Bladder microvascular endothelial cell (primary cell): ENCODE data around the gene SLC22A7. TPM values are rescaled to one million over a fixed set of nuclear protein-coding genes. Genes with fewer than 3 reads are reported as not detected.

ENCODE experiments used
- total RNA-seq: library from RNA; depleted of rRNA; stranded (reverse); fragments of >200 nt; gene quantifications from 2 replicates; pipeline ENCODE4 v1.2.3, GENCODE V29; 2014

Gene SLC22A7, protein sequence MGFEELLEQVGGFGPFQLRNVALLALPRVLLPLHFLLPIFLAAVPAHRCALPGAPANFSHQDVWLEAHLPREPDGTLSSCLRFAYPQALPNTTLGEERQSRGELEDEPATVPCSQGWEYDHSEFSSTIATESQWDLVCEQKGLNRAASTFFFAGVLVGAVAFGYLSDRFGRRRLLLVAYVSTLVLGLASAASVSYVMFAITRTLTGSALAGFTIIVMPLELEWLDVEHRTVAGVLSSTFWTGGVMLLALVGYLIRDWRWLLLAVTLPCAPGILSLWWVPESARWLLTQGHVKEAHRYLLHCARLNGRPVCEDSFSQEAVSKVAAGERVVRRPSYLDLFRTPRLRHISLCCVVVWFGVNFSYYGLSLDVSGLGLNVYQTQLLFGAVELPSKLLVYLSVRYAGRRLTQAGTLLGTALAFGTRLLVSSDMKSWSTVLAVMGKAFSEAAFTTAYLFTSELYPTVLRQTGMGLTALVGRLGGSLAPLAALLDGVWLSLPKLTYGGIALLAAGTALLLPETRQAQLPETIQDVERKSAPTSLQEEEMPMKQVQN
- not detected in 2 replicates for total RNA-seq

DNA sequence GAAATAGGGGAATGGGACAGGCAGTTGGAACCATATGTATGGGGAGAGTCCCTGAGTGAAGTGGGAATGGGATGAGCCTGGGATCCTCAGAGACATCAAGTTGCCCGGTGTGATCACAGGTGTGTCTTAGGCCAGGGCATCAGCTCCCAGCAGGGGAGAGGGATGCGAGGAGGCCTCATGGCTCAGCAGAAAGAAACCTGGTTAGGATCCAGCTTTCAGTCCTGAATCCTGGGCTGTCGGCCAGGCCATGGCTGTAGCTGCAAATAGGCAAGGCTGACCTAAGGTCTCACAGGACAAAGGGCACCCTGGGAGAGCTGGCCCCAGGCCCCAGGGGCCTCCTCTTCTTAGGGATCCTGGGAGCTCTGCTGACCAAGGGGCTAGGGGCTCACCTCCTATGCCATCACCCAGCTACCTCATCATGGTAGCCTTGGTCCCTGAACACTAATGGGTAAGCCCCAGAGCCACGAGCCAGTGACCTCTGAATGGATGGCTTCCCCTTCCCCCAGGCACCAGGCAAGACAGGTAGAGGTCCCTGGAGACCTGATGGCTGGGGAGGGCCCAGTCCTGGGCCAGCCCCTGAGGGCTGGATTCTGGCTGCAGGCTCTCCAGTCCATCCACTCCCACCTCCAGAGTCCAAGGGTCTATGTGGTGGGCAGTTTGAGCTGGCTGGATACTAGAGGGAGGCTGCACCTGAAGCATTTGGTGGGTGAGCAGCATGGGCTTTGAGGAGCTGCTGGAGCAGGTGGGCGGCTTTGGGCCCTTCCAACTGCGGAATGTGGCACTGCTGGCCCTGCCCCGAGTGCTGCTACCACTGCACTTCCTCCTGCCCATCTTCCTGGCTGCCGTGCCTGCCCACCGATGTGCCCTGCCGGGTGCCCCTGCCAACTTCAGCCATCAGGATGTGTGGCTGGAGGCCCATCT, at the start of gene SLC22A7:
SLC22A7 (plus strand) TSS at position 617 of the 921 bp plus-strand sequence; CDS start at position 716, 99 bp downstream.

DNA sequence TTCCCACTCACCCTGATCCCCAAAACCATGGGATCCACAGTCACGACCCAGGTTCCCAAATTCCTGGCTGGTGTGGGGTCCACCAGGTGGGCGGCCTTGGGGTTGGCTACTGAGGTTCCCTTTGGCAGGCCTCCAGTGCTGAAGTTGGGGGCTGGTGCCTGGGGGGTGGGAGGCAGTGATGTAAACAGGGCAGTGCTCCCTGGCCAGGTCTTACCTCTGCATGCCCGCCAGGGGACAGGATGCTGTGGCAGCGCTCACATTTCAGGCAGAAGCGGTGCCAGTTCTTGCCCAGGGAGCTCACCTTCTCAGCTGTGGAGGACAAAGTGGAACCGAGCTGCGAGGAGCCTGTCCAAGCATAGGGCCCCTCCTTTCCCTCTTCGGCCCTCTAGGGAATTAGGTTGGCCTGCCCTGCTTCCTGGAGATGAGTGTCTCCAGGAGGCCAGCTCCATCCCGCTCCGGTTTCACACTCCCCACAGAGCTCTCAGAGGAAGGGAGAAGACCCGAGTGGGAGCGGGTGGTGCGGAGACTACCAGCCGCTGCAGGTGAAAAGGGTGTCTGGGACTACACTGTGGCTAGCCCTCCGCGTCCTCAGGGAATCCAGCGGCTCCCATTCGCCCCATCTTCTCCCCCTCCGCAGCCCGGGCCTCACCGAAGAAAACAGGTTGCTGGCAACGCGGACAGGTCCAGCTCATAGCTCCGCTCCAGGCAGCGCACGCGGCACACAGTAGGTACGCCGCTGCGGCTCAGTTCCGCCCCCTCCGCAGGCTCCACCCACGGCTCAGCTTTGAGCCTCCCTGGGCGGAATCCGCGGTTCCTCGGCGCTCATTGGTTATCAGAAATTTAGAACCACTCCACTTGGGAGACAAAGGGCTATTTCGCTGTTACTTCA, 10.3 kb downstream of the SLC22A7 start, which contains the start of gene CRIP3:
CRIP3 (minus strand) TSS at position 726 of the 889 bp plus-strand sequence; CDS start at position 692, 34 bp downstream.

Other genes starting within 250 kb of the SLC22A7 start
- 20.9 and 41.9 TPM in 2 replicates for gene CUL7, start 244.4 kb upstream of the SLC22A7 start, total RNA-seq
- 12.0 and 17.6 TPM in 2 replicates for gene MRPL2, start 238.8 kb upstream of the SLC22A7 start, total RNA-seq
- gene KLC4, start 238.6 kb upstream of the SLC22A7 start, total RNA-seq = 14.2 and 20.8 TPM in 2 replicates
- 2.8 and 30.5 TPM in 2 replicates for gene PTK7, start 221.9 kb upstream of the SLC22A7 start, total RNA-seq
- gene SRF, start 127.0 kb upstream of the SLC22A7 start, total RNA-seq = 10.2 and 16.6 TPM in 2 replicates
- gene CUL9, start 116.1 kb upstream of the SLC22A7 start, total RNA-seq = 20.1 and 40.0 TPM in 2 replicates
- 25.9 and 36.3 TPM in 2 replicates for gene DNPH1, start 68.8 kb upstream of the SLC22A7 start, total RNA-seq
- under 0.01 and 0.06 TPM in 2 replicates for gene TTBK1, start 54.8 kb upstream of the SLC22A7 start, total RNA-seq
- gene CRIP3, start 10.6 kb downstream of the SLC22A7 start, total RNA-seq = 0.19 TPM in 1 of 2 replicates, not detected in the other
- 3.4 and 8.2 TPM in 2 replicates for gene ZNF318, start 71.4 kb downstream of the SLC22A7 start, total RNA-seq
- gene ABCC10, start 129.3 kb downstream of the SLC22A7 start, total RNA-seq = 12.8 and 30.3 TPM in 2 replicates
- gene DLK2, start 157.3 kb downstream of the SLC22A7 start, total RNA-seq = 0.16 and 1.1 TPM in 2 replicates
- gene TJAP1, start 179.3 kb downstream of the SLC22A7 start, total RNA-seq = 6.8 and 13.7 TPM in 2 replicates
- gene LRRC73, start 212.1 kb downstream of the SLC22A7 start, total RNA-seq = under 0.01 and 0.06 TPM in 2 replicates
- gene YIPF3, start 218.7 kb downstream of the SLC22A7 start, total RNA-seq = 86.9 and 201 TPM in 2 replicates
- gene POLR1C, start 218.8 kb downstream of the SLC22A7 start, total RNA-seq = 24.6 and 36.4 TPM in 2 replicates